GM10248 (cell line): ENCODE data around the gene PADI6.
"Not testable (repeated sequence)": the region's sequence is repeated elsewhere in the genome, so short reads cannot be mapped to it uniquely, and the experiment has no call there.

Source experiments
- CTCF ChIA-PET: fragments of 300-600 bp; sonication (Branson Sonifier 250); formaldehyde crosslinking; extraction: SDS; loops from one replicate; lab custom pipeline; 2021; ENCODE audit warnings: antibody characterized with exemption; lab: Yijun Ruan, JAX
- POLR2A ChIA-PET: fragments of 350-650 bp; sonication (Branson Sonifier 250); formaldehyde crosslinking; extraction: SDS; loops from one replicate; lab custom pipeline; 2020; ENCODE audit warnings: antibody characterized with exemption; lab: Yijun Ruan, JAX
- DNase-seq: peaks from one replicate; pipeline ENCODE4 v3.0.0; 2012; ENCODE audit errors: extremely low spot score
- CTCF ChIP-seq: IDR thresholded peaks from 2 replicates; pipeline ENCODE4 v1.5.1; 2012; ENCODE audit warnings: mild to moderate bottlenecking, low read depth; ENCODE audit errors: extremely low read depth, missing control alignments, control extremely low read depth

The PADI6 gene

GRCh38 chr1:17405898-17406759 lies 34.1 kb downstream of the PADI6 start:
- peak; percentile 84 for TF ChIP-seq CTCF
- ChIA-PET CTCF (interaction anchor here (0.7 to 2.4 kb wide), 10 partner anchors 9 to 345 kb away, joined by 3 to 10 read pairs (median 4); no protein-coding TSS in a partner anchor), POLR2A (no interaction called here)
- peak; percentile 78 for DNase-seq

- CTCF ChIA-PET: interaction anchor here (0.7 to 2.4 kb wide), 7 partner anchors 10 to 345 kb away, joined by 3 to 10 read pairs (median 5); no protein-coding TSS in a partner anchor
- POLR2A ChIA-PET: not testable (repeated sequence)
These were observed 34.9 kb downstream of the PADI6 start for GRCh38 chr1:17406760-17407475.

GRCh38 chr1:17407786-17408514 lies 36.0 kb downstream of the PADI6 start:
- DNase-seq, CTCF ChIA-PET, POLR2A ChIA-PET: not testable (repeated sequence)

More at GRCh38 chr1:17406760-17407475, 34.9 kb downstream of the PADI6 start:
- not testable (repeated sequence) for DNase-seq

GRCh38 chr1:17409391-17409811 lies 37.4 kb downstream of the PADI6 start:
- POLR2A ChIA-PET: no interaction called here
- DNase-seq: no peak
- TF ChIP-seq CTCF: no peak
- CTCF ChIA-PET: no interaction called here

GRCh38 chr1:17412093-17412870 lies 40.3 kb downstream of the PADI6 start:
- CTCF ChIA-PET: interaction anchor here (0.8 to 1.2 kb wide), 2 partner anchors 10 to 12 kb away, joined by 3 read pairs; no protein-coding TSS in a partner anchor
- no peak for DNase-seq
- TF ChIP-seq CTCF: no peak
- POLR2A ChIA-PET: no interaction called here

GRCh38 chr1:17414022-17414421 lies 42.0 kb downstream of the PADI6 start:
- POLR2A ChIA-PET: no interaction called here
- TF ChIP-seq CTCF: no peak
- no peak for DNase-seq
- CTCF ChIA-PET: no interaction called here

- ChIA-PET CTCF (no interaction called here), POLR2A (no interaction called here)
- no peak for TF ChIP-seq CTCF
- no peak for DNase-seq
These were observed 44.4 kb downstream of the PADI6 start for GRCh38 chr1:17416389-17416788.
